Suprapubic skin (tissue), 4 donors: ENCODE measurements around the gene MARVELD2.

ENCODE experiments used
- EP300 ChIP-seq: sonication (generic); formaldehyde crosslinking; IDR thresholded peaks from one replicate; pipeline ENCODE4 v1.6.1; 2017; ENCODE audit warnings: antibody characterized with exemption
- POLR2A ChIP-seq, 2 donors: fragments of 450-650 bp; IDR thresholded peaks; one replicate each; pipeline ENCODE4 v1.6.1; 2017; ENCODE audit warnings: antibody characterized with exemption in 2 of 2, mild to moderate bottlenecking in 2 of 2, moderate library complexity in 2 of 2
- POLR2AphosphoS5 ChIP-seq, 3 donors: sonication (generic); formaldehyde crosslinking; IDR thresholded peaks; one replicate each; pipeline ENCODE4 v1.6.1; 2017; ENCODE audit warnings: antibody characterized with exemption in 3 of 3
- TF ChIP-seq, protein P1 (sequence below), 2 donors: fragments of 200-600 bp in 1 of 2; fragments of 450-650 bp in 1 of 2; sonication (generic) in 1 of 2; IDR thresholded peaks; one replicate each; pipeline ENCODE4 v1.5.1; 2016 to 2019; ENCODE audit warnings: antibody characterized with exemption in 2 of 2, mild to moderate bottlenecking in 1 of 2, moderate library complexity in 1 of 2

DNA sequence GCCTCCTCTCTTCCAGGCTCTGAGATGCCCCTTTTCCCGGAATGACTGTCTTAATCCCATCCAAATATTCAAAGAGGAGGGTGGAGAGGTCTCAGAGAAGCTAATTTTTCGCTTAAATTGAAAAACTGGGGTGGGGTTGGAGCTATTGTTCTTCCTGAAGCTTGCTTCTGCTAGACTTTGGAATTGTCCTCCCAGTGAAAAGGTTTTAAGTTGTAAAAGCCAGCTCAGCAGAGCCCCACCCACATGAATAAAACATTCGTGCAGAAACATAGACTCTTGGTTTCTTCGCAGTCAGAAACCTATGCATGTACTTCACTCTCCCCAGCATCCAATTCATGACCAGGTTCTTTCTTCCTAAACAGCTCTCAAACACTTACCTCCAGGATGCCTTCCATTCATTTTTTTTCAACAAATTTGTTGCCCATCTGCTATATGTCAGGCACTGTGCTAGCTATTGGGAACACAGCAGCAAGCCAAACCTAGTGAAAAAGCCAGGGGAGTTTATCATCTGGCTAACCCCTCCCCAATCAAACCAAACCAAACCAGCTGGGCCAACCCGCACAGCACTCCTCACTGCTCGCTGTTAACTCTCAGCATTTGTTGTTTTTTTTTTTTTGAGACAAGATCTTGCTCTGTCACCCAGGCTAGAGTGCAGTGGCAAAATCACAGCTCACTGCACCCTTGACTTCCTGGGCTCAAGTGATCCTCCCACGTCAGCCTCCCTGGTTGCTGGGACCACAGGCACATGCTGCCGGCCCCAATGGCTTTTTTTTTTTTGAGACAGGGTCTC, 39.7 kb downstream of the MARVELD2 start:
- TF ChIP-seq POLR2A (IDR thresholded peaks at IDR 0.05), result no peak
- TF ChIP-seq, protein P1, sequence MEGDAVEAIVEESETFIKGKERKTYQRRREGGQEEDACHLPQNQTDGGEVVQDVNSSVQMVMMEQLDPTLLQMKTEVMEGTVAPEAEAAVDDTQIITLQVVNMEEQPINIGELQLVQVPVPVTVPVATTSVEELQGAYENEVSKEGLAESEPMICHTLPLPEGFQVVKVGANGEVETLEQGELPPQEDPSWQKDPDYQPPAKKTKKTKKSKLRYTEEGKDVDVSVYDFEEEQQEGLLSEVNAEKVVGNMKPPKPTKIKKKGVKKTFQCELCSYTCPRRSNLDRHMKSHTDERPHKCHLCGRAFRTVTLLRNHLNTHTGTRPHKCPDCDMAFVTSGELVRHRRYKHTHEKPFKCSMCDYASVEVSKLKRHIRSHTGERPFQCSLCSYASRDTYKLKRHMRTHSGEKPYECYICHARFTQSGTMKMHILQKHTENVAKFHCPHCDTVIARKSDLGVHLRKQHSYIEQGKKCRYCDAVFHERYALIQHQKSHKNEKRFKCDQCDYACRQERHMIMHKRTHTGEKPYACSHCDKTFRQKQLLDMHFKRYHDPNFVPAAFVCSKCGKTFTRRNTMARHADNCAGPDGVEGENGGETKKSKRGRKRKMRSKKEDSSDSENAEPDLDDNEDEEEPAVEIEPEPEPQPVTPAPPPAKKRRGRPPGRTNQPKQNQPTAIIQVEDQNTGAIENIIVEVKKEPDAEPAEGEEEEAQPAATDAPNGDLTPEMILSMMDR (IDR thresholded peaks at IDR 0.05), result no peak
- TF ChIP-seq EP300, result no peak
- no peak for TF ChIP-seq POLR2AphosphoS5 (IDR thresholded peaks at IDR 0.05)
